H9 (cell line): ENCODE data around the gene TSC2. TPM values are rescaled to one million over a fixed set of nuclear protein-coding genes. Genes with fewer than 3 reads are reported as not detected.

ENCODE experiments used
- DNase-seq: peaks from one replicate; pipeline ENCODE4 v3.0.0-alpha.2; 2017
- H2AFZ ChIP-seq: one replicate; pipeline ENCODE4 v1.6.1; 2013; ENCODE audit warnings: mild to moderate bottlenecking, low read length, control low read depth, moderate library complexity
- H2AK5ac ChIP-seq: 2 replicates; pipeline ENCODE4 v1.6.1; 2013; ENCODE audit warnings: low read length, control low read depth, mixed read lengths; ENCODE audit not compliant: insufficient read length
- H2BK120ac ChIP-seq: one replicate; pipeline ENCODE4 v1.6.1; 2013; ENCODE audit warnings: low read depth, mild to moderate bottlenecking, low read length, control low read depth, inconsistent platforms; ENCODE audit not compliant: poor library complexity, severe bottlenecking
- H2BK12ac ChIP-seq: 2 replicates; pipeline ENCODE4 v1.6.1; 2013; ENCODE audit warnings: low read length, control low read depth, mixed read lengths, low read depth; ENCODE audit not compliant: insufficient read length
- H2BK15ac ChIP-seq: 2 replicates; pipeline ENCODE4 v1.6.1; 2013; ENCODE audit warnings: low read depth, low read length, control low read depth
- H2BK20ac ChIP-seq: one replicate; pipeline ENCODE4 v1.6.1; 2013; ENCODE audit warnings: low read depth, mild to moderate bottlenecking, low read length, control low read depth, inconsistent platforms; ENCODE audit not compliant: poor library complexity, severe bottlenecking
- H2BK5ac ChIP-seq: 2 replicates; pipeline ENCODE4 v1.6.1; 2013; ENCODE audit warnings: low read length, control low read depth, mixed read lengths; ENCODE audit not compliant: insufficient read length
- H3K14ac ChIP-seq: 2 replicates; pipeline ENCODE4 v1.6.1; 2013; ENCODE audit warnings: low read length, control low read depth; ENCODE audit not compliant: insufficient read depth
- H3K18ac ChIP-seq: 2 replicates; pipeline ENCODE4 v1.6.1; 2013; ENCODE audit warnings: low read depth, mild to moderate bottlenecking, mixed read lengths, low read length, control low read depth; ENCODE audit not compliant: insufficient read length
- H3K23ac ChIP-seq: 2 replicates; pipeline ENCODE4 v1.6.1; 2013; ENCODE audit warnings: low read length, control low read depth, mixed read lengths, low read depth; ENCODE audit not compliant: insufficient read length
- H3K23me2 ChIP-seq: 2 replicates; pipeline ENCODE4 v1.6.1; 2013; ENCODE audit warnings: low read depth, mild to moderate bottlenecking, mixed read lengths, low read length, control low read depth; ENCODE audit not compliant: insufficient read length, poor library complexity, severe bottlenecking
- H3K27ac ChIP-seq: 2 replicates; pipeline ENCODE4 v1.5.1; 2013; ENCODE audit warnings: low read length, control low read depth, mixed read lengths, low read depth; ENCODE audit not compliant: insufficient read length
- H3K27me3 ChIP-seq: 2 replicates; pipeline ENCODE4 v1.6.1; 2013; ENCODE audit warnings: low read length, control low read depth, inconsistent platforms; ENCODE audit not compliant: insufficient read depth
- H3K4ac ChIP-seq: 2 replicates; pipeline ENCODE4 v1.6.1; 2013; ENCODE audit warnings: low read depth, mild to moderate bottlenecking, control low read depth, inconsistent platforms, low read length, moderate library complexity
- H3K4me1 ChIP-seq: 2 replicates; pipeline ENCODE4 v1.6.1; 2013; ENCODE audit warnings: low read length, control low read depth, inconsistent platforms; ENCODE audit not compliant: insufficient read depth
- H3K4me2 ChIP-seq: 2 replicates; pipeline ENCODE4 v1.6.1; 2013; ENCODE audit warnings: low read length, control low read depth, mixed read lengths; ENCODE audit not compliant: insufficient read length, insufficient read depth
- H3K56ac ChIP-seq: 2 replicates; pipeline ENCODE4 v1.6.1; 2013; ENCODE audit warnings: low read depth, mild to moderate bottlenecking, mixed read lengths, low read length, control low read depth; ENCODE audit not compliant: insufficient read length
- H3K79me1 ChIP-seq: 2 replicates; pipeline ENCODE4 v1.6.1; 2013; ENCODE audit warnings: low read depth, mild to moderate bottlenecking, moderate library complexity, low read length, control low read depth, inconsistent platforms; ENCODE audit not compliant: insufficient read depth, poor library complexity, severe bottlenecking
- H3K79me2 ChIP-seq: 2 replicates; pipeline ENCODE4 v1.6.1; 2013; ENCODE audit warnings: low read length, control low read depth, inconsistent platforms; ENCODE audit not compliant: insufficient read depth
- H3K9ac ChIP-seq: 2 replicates; pipeline ENCODE4 v1.6.1; 2013; ENCODE audit warnings: low read length, control low read depth, mixed read lengths; ENCODE audit not compliant: insufficient read length; ENCODE audit errors: extremely low read depth
- H3K9me3 ChIP-seq: one replicate; pipeline ENCODE4 v1.6.1; 2013; ENCODE audit warnings: low read depth, low read length, inconsistent platforms; ENCODE audit not compliant: control insufficient read depth
- H3T11ph ChIP-seq: one replicate; pipeline ENCODE4 v1.6.1; 2013; ENCODE audit warnings: mild to moderate bottlenecking, low read length, control low read depth, inconsistent platforms
- H4K20me1 ChIP-seq: one replicate; pipeline ENCODE4 v1.6.1; 2013; ENCODE audit not compliant: control insufficient read depth, insufficient read length, insufficient read depth
- H4K5ac ChIP-seq: 2 replicates; pipeline ENCODE4 v1.6.1; 2013; ENCODE audit warnings: low read depth, mild to moderate bottlenecking, mixed read lengths, low read length, control low read depth; ENCODE audit not compliant: insufficient read length
- H4K8ac ChIP-seq: replicated peaks from 2 replicates; pipeline ENCODE4 v1.6.1; 2013; ENCODE audit warnings: low read length, control low read depth, mixed read lengths, low read depth; ENCODE audit not compliant: insufficient read length
- H4K91ac ChIP-seq: 2 replicates; pipeline ENCODE4 v1.6.1; 2013; ENCODE audit warnings: low read depth, mild to moderate bottlenecking, moderate library complexity, mixed read lengths, low read length, control low read depth; ENCODE audit not compliant: insufficient read length
- H3K27ac Mint-ChIP-seq, 3 experiments: 2 replicates in 2 of 3; 3 replicates in 1 of 3; pipeline ENCODE4 v1.8.0; 2020 to 2021; ENCODE audit warnings: mixed read lengths in 3 of 3, mild to moderate bottlenecking in 1 of 3, moderate library complexity in 1 of 3
- H3K27me3 Mint-ChIP-seq: 2 replicates; pipeline ENCODE4 v1.8.0; 2021; ENCODE audit warnings: low read depth, mild to moderate bottlenecking, moderate library complexity, mixed read lengths
- H3K36me3 Mint-ChIP-seq, 3 experiments: 2 replicates in 2 of 3; 3 replicates in 1 of 3; pipeline ENCODE4 v1.8.0; 2020 to 2021; ENCODE audit warnings: low read depth in 3 of 3, mixed read lengths in 3 of 3; ENCODE audit not compliant: insufficient read depth in 1 of 3
- H3K4me1 Mint-ChIP-seq, 2 experiments: 2 replicates each; pipeline ENCODE4 v1.8.0; 2020; ENCODE audit warnings: mixed read lengths in 2 of 2
- H3K4me3 Mint-ChIP-seq, 2 experiments: 2 replicates in 1 of 2; 3 replicates in 1 of 2; pipeline ENCODE4 v1.8.0; 2020 to 2021; ENCODE audit warnings: mild to moderate bottlenecking in 2 of 2, mixed read lengths in 2 of 2, moderate library complexity in 1 of 2
- H3K9me3 Mint-ChIP-seq, 2 experiments: 2 replicates in 1 of 2; 3 replicates in 1 of 2; pipeline ENCODE4 v1.8.0; 2020; ENCODE audit warnings: mild to moderate bottlenecking in 2 of 2, mixed read lengths in 2 of 2, moderate library complexity in 1 of 2
- CTCF ChIP-seq: fragments of 200-600 bp; sonication (generic); conservative IDR thresholded peaks from 3 replicates; pipeline ENCODE4 v1.8.0; 2021; ENCODE audit warnings: antibody characterized with exemption, mild to moderate bottlenecking
- WGBS: extraction: QIAGEN DNeasy Blood & Tissue Kit; methylation state at CpG from one replicate; pipeline ENCODE4 v1.1.7; 2013; ENCODE audit warnings: missing lambda C conversion rate, low lambda C conversion rate, mixed read lengths; ENCODE audit not compliant: insufficient read length; ENCODE audit errors: extremely low coverage; 5-methylcytosine and 5-hydroxymethylcytosine counted together
- total RNA-seq: library from RNA; stranded (reverse); gene quantifications from 2 replicates; pipeline ENCODE4 v1.2.1, GENCODE V29; 2021

The TSC2 gene
- total RNA-seq, 1 experiment from 2014 or later = 122 TPM

GRCh38 chr16:2058420-2058819, 10.6 kb downstream of the TSC2 start:
- no peak overlapping the region for H3K18ac ChIP-seq
- H3K27ac Mint-ChIP-seq = peak overlapping the region; percentile 25 to 95 (median 30); a peak in 4 of 7 replicates
- no peak overlapping the region for H2BK20ac ChIP-seq
- WGBS = no CpG with 5 or more reads among the region's 13 CpGs
- H3K4me1 Mint-ChIP-seq = no peaks in the 10 kb centered on the region
- no peak overlapping the region for H2BK15ac ChIP-seq
- no peak overlapping the region for H3K9ac ChIP-seq
- H2AFZ ChIP-seq = no peak overlapping the region
- H3K4me3 Mint-ChIP-seq = no peak overlapping the region; a peak in 1 of 5 replicates
- H3K79me2 ChIP-seq = no peaks in the 10 kb centered on the region
- H3K27ac ChIP-seq = no peak overlapping the region
- H3K23me2 ChIP-seq = no peaks in the 10 kb centered on the region
- H4K5ac ChIP-seq = no peak overlapping the region
- H3K4me2 ChIP-seq = no peak overlapping the region
- H3K23ac ChIP-seq = no peak overlapping the region
- H3K36me3 Mint-ChIP-seq = peaks cover 4 to 30% (median 23%) of the 10 kb centered on the region in 3 experiments; a peak in 5 of 7 replicates
- peaks cover 2% of the 10 kb centered on the region for H4K20me1 ChIP-seq
- H3K9me3 ChIP-seq = no peaks in the 10 kb centered on the region
- no peaks in the 10 kb centered on the region for H3K4me1 ChIP-seq
- no peak overlapping the region for H4K91ac ChIP-seq
- H4K8ac ChIP-seq = no peak overlapping the region
- H3K27me3 ChIP-seq = no peaks in the 10 kb centered on the region
- no peaks in the 10 kb centered on the region for H3K79me1 ChIP-seq
- H2BK120ac ChIP-seq = no peak overlapping the region
- H2BK5ac ChIP-seq = no peak overlapping the region
- H3K9me3 Mint-ChIP-seq = no peaks in the 10 kb centered on the region
- H2AK5ac ChIP-seq = no peak overlapping the region
- no peak for TF ChIP-seq CTCF
- H3K27me3 Mint-ChIP-seq = no peaks in the 10 kb centered on the region
- H3K14ac ChIP-seq = no peak overlapping the region
- no peak overlapping the region for H2BK12ac ChIP-seq
- H3K4ac ChIP-seq = no peak overlapping the region
- H3K56ac ChIP-seq = no peak overlapping the region
- no peak overlapping the region for H3T11ph ChIP-seq
- no peak for DNase-seq
